Mesodermal cell (in vitro differentiated cells): ENCODE data around the gene MAPK8.
A peak's percentile ranks its signal among the peaks of the same experiment; 100 is the strongest.

ENCODE experiments used
- H3K27ac ChIP-seq: 2 replicates; pipeline ENCODE4 v1.7.0; 2013; ENCODE audit warnings: mild to moderate bottlenecking, low read depth, low read length, moderate library complexity; ENCODE audit not compliant: severe bottlenecking
- H3K36me3 ChIP-seq: 2 replicates; pipeline ENCODE4 v1.7.1; 2013; ENCODE audit warnings: mild to moderate bottlenecking, low read length, moderate library complexity; ENCODE audit not compliant: control insufficient read depth, insufficient read depth
- H3K4me1 ChIP-seq: one replicate; pipeline ENCODE4 v1.7.1; 2013; ENCODE audit warnings: mild to moderate bottlenecking, low read length; ENCODE audit not compliant: insufficient read depth, control insufficient read depth, poor library complexity, severe bottlenecking
- H3K4me3 ChIP-seq: 2 replicates; pipeline ENCODE4 v1.7.0; 2013; ENCODE audit warnings: low read length, control low read depth, mild to moderate bottlenecking; ENCODE audit not compliant: insufficient read depth, poor library complexity, severe bottlenecking; ENCODE audit errors: extremely low read depth
- H3K9me3 ChIP-seq: 2 replicates; pipeline ENCODE4 v1.7.1; 2013; ENCODE audit warnings: mild to moderate bottlenecking, low read length, moderate library complexity; ENCODE audit not compliant: control insufficient read depth
- WGBS, 2 experiments: methylation state at CpG; one replicate each; pipeline ENCODE4 v1.1.5; 2013; ENCODE audit warnings: missing lambda C conversion rate in 2 of 2; ENCODE audit not compliant: insufficient coverage in 2 of 2; 5-methylcytosine and 5-hydroxymethylcytosine counted together

MAPK8 gene

DNA sequence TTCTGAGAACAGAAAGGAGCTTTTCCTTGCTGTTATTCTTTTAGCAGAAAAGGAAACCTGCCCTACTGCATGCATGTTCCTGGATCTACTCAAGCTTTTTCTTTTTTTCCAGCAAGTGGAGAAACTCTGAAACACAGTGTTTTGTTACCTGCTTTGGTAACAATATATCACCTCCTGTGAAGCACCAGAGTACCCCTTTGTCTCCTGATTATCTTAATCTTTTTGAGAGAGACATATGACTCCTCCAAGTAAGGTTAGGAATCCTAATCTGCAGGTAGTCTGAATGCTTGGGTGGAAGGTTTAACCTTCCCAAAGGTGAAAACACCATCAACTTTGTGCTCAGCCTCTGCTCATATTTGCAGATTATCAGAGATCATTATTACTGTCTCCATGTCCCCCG, 93.1 kb downstream of the MAPK8 start:
- no peak overlapping the region for H3K4me3 ChIP-seq
- H3K9me3 ChIP-seq = no peaks in the 10 kb centered on the region
- H3K36me3 ChIP-seq = peaks cover 4% of the 10 kb centered on the region
- WGBS, 2 experiments = no CpG with 5 or more reads among the region's 1 CpG
- H3K4me1 ChIP-seq = peaks cover 19% of the 10 kb centered on the region
- H3K27ac ChIP-seq = peak overlapping the region; percentile 38

DNA sequence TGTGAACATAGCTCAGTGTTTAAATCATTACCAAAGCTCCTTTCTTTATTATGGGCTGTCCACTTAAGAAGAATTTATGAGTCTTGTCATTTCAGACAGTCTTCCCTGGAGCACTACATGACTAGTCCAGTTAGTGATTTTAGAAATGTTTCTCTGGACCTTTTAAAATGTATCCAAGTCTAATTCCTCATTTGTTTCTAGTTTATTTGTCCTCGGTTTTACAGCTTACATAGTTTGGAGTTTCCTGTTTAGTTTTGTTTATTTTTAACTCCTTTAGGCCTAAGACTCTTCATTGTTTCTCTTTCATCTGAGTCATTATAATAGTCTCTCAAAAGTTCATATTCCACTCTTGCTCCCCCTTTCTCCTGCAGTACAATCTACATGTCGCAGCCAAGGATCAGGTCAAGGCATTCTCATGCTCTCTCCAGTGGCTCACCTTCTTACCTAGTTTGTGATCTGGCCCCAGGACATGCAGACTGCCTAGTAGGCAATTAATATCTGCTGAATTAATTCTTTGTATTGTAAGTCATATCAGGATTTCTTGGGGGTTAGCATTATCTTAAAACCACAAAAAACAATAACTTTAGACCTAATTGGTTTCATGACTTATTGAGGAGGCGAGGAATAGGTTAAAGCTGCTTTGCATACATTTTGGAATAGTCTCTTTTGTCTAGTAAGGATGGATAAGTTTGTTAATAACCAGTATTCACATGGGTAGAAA, 93.8 kb downstream of the MAPK8 start:
- H3K4me1 ChIP-seq = peaks cover 19% of the 10 kb centered on the region
- WGBS, 2 experiments = 100% methylated on average over 1 of the region's 3 CpGs; no CpG with 5 or more reads in 1 of the 2 experiments
- H3K4me3 ChIP-seq = no peak overlapping the region
- H3K36me3 ChIP-seq = peaks cover 7% of the 10 kb centered on the region
- H3K9me3 ChIP-seq = no peaks in the 10 kb centered on the region
- H3K27ac ChIP-seq = peak overlapping the region; percentile 0

DNA sequence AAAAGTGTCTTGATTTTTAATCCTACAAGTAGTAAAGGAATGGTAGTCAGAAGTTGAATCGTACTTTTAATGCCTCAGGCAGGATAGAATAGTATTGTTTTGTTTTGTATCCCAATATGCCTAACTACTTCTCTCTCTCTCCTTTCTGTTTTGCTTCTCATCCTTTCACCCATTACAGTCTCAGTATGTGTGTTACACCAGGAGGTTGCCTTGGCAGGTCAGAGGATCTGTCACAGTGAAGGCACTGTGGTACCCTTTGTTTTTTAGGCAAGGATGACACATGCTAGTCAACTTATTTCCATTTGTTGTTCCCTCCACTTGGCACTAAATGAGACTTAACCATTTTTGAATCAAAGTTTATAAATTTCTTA, 94.4 kb downstream of the MAPK8 start:
- H3K27ac ChIP-seq = no peak overlapping the region
- WGBS, 2 experiments = no CpG with 5 or more reads among the region's 1 CpG
- peaks cover 19% of the 10 kb centered on the region for H3K4me1 ChIP-seq
- peaks cover 7% of the 10 kb centered on the region for H3K36me3 ChIP-seq
- H3K4me3 ChIP-seq = no peak overlapping the region
- no peaks in the 10 kb centered on the region for H3K9me3 ChIP-seq

DNA sequence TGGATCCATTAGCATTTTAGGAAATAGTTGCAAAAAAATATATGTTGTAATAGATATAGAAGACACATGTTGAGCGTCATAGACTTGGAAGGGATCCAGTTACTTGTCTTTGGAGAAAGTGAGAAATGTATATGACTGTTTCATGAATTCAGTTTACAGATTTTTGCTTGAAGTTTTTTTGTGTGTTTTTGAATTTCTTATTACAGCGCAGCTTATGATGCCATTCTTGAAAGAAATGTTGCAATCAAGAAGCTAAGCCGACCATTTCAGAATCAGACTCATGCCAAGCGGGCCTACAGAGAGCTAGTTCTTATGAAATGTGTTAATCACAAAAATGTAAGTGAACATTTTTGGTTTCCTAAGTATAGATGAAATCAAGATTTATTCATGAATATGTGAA, 98.2 kb downstream of the MAPK8 start:
- peaks cover 7% of the 10 kb centered on the region for H3K36me3 ChIP-seq
- peaks cover 22% of the 10 kb centered on the region for H3K4me1 ChIP-seq
- H3K27ac ChIP-seq = no peak overlapping the region
- 88 to 100% methylated on average over 2 to 4 of the region's 4 CpGs for WGBS, 2 experiments
- H3K9me3 ChIP-seq = no peaks in the 10 kb centered on the region
- no peak overlapping the region for H3K4me3 ChIP-seq

DNA sequence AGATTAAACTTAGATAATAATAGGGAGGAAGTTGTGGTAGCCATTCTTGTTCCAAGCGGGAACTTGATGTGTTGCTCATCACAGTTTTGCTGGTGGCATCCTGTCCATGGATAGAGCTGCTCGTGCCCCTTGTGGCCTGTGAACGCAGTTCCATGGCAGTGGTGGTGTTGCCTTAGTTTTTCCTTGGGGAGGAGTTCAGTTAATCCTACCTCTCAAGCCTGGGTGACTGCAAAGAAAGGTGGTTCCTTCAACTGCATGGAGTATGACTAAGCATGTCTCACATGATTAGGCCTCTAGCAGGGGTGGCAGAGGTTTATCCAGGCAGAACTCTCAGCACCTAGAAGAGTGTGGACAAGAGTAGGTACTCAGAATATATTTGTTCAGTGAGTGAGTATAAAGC, 99.7 kb downstream of the MAPK8 start:
- peaks cover 9% of the 10 kb centered on the region for H3K4me1 ChIP-seq
- H3K27ac ChIP-seq = no peak overlapping the region
- no peaks in the 10 kb centered on the region for H3K9me3 ChIP-seq
- H3K36me3 ChIP-seq = peaks cover 19% of the 10 kb centered on the region
- H3K4me3 ChIP-seq = no peak overlapping the region
- WGBS, 2 experiments = 69% methylated on average over 3 of the region's 3 CpGs

DNA sequence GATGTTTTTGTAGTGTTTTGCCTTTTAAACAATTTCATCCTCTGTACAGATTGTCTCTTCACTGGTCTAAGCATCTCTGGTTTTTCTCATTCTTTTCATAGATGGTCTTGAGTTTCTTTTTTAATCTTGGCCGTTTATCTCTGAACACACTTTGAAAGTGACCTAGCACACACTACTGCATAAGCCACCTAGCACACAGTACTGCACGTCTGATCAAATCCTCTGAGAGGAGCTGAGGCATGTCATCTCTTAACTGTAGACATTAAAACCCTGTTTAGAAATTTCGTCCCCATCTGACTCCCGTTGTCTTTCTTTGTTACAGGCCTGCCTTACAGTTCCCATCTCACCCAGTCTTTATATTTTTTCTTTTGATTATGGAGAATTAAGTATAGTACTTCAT, 100.2 kb downstream of the MAPK8 start:
- H3K9me3 ChIP-seq = no peaks in the 10 kb centered on the region
- H3K36me3 ChIP-seq = peaks cover 22% of the 10 kb centered on the region
- no peak overlapping the region for H3K27ac ChIP-seq
- 85 to 100% methylated on average over 2 of the region's 4 CpGs for WGBS, 2 experiments
- no peak overlapping the region for H3K4me3 ChIP-seq
- H3K4me1 ChIP-seq = peaks cover 9% of the 10 kb centered on the region

DNA sequence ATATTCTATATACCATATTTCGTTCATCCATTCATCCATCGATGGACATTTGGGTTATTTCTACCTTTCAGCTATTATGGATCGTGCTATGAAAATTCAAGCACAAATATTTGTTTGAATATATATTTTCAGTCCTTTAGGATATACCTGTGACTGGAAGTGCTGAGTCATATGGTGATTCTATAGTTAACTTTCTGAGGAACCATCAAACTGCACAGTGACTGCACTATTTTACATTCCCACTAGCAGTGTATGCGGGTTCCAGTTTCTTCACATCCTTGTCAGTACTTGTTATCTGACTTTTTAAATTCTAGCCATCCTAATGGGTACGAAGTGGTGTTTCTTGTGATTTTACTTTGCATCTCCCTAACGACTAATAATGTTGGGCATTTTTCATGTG, 104.0 kb downstream of the MAPK8 start:
- peaks cover 35% of the 10 kb centered on the region for H3K36me3 ChIP-seq
- H3K9me3 ChIP-seq = peaks cover 6% of the 10 kb centered on the region
- WGBS, 2 experiments = 50 to 100% methylated on average over 1 to 3 of the region's 6 CpGs
- no peak overlapping the region for H3K27ac ChIP-seq
- no peak overlapping the region for H3K4me3 ChIP-seq
- peaks cover 9% of the 10 kb centered on the region for H3K4me1 ChIP-seq

DNA sequence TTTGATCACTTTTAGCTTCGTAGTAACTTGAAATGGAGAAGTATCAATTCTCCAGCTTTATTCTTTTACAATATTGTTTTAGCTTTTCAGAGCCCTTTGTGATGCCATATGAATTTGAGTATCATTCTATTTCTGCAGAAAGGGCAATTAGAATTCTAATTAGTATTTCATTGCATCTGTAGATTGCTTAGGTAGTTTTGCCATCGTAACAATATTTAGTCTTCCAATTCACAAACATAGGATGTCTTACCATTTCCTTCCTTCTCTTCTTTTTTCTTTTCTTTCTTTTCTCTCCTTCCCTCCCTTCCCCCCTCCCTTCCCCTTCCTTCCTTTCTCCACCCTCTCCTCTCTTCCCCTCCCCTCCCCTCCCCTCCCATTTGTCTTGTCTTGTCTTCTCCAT, 105.0 kb downstream of the MAPK8 start:
- Histone ChIP-seq H3K4me1 (peaks cover 2% of the 10 kb centered on the region), H3K27ac (no peak overlapping the region), H3K9me3 (peaks cover 6% of the 10 kb centered on the region), H3K4me3 (no peak overlapping the region), H3K36me3 (peaks cover 36% of the 10 kb centered on the region)
- WGBS, 2 experiments = 100% methylated on average over 1 of the region's 2 CpGs; no CpG with 5 or more reads in 1 of the 2 experiments

DNA sequence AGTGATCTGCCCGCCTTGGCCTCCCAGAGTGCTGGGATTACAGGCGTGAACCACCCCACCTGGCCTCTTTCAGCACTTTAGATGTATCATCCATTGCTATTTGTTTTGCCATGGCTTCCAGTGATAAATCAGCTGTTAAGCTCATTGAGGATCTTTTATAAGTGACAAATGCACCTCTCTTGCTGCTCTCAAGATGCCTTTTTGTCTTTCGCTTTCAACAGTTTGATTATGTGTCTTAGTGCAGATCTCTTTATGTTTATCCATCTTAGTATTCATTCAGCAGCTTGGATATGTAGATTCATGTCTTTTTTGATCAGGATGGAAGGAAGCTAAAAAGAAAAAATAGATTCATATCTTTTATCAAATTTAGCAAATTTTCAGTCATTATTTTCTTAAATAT, 105.6 kb downstream of the MAPK8 start:
- WGBS, 2 experiments = 78% methylated on average over 2 of the region's 3 CpGs; no CpG with 5 or more reads in 1 of the 2 experiments
- Histone ChIP-seq H3K9me3 (peaks cover 6% of the 10 kb centered on the region), H3K4me3 (no peak overlapping the region), H3K27ac (no peak overlapping the region), H3K4me1 (no peaks in the 10 kb centered on the region), H3K36me3 (peaks cover 36% of the 10 kb centered on the region)

DNA sequence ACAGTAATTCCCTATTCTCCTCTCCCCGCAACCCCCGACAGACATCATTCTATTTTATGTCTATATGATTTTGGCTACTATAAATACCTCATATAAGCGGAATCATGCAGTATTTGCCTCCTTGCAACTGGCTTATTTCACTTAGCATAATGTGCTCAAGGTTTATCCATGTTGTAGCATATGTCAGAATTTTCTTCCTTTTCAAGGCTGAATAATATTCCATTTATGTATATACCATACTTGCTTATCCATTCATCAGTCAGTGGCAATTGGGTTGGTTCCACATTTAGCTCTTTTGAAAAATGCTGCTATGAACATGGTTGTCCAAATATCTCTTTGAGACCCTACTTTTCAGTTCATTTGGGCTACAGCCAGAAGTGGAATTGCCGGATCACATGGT, 106.5 kb downstream of the MAPK8 start:
- H3K4me3 ChIP-seq = no peak overlapping the region
- no peak overlapping the region for H3K27ac ChIP-seq
- peaks cover 1% of the 10 kb centered on the region for H3K4me1 ChIP-seq
- H3K36me3 ChIP-seq = peaks cover 36% of the 10 kb centered on the region
- 100% methylated on average over 1 of the region's 4 CpGs for WGBS, 2 experiments
- H3K9me3 ChIP-seq = peaks cover 6% of the 10 kb centered on the region

DNA sequence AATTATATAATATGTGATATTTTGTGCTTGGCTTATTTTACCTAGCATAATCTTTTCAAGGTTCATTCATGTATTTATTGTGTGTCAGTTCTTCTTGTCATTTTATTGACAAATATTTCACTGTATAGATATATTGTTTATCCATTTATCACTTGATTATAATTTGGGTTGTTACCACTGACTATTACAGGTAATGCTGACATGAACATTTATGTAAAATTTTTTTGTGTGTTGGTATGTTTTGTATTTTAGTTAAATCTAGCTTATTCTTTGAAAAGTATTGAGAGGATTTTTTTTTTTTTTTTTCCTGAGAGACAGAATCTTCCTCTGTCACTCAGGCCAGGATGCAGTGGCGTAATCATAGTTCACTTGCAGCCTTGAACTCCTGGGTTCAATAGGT, 107.7 kb downstream of the MAPK8 start:
- peaks cover 6% of the 10 kb centered on the region for H3K9me3 ChIP-seq
- no peak overlapping the region for H3K27ac ChIP-seq
- peaks cover 36% of the 10 kb centered on the region for H3K36me3 ChIP-seq
- H3K4me1 ChIP-seq = peaks cover 3% of the 10 kb centered on the region
- no peak overlapping the region for H3K4me3 ChIP-seq
- WGBS, 2 experiments = no CpG with 5 or more reads among the region's 1 CpG
